ENCODE data around the gene PHF14. TPM values are rescaled to one million over a fixed set of nuclear protein-coding genes. Genes with fewer than 3 reads are reported as not detected.

Gene PHF14
- total RNA-seq, 2 donors from 2014 or later, result 13.0 to 14.3 TPM

DNA sequence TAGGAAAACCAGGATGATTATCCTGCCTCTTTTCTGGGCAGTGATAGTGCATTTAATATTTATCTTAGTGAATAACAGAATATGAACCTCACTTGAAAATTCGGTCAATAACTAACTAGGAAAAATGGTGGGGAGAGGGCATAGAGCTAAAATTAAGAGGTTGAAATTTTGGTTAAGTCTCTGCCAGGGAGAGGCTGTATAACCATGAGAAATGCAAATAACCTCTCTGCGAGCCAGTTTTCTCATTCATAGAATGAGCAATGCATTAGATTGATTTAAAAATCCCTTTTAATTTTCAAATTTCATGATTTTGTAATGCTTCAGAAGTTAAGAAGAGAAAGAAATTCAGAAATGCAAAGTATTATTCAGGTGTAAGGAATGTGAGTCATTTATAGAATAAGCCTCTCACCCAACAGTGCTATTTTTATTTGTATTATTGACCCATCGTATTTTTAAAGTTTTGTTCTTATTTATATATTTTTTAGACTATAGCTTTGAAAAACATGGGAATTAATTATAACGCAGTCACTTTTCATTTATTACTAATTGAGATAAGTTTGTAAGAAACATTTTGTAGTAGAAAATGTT lies 104.7 kb downstream of the PHF14 start:
- no peak for DNase-seq (ENCODE audit: low spot score)
- Histone ChIP-seq H3K9me3 (no peaks in the 10 kb centered on the region), H3K27ac (no peak overlapping the region), H3K4me3 (no peak overlapping the region), H3K36me3 (no peaks in the 10 kb centered on the region), H3K4me1 (no peaks in the 10 kb centered on the region), H3K27me3 (no peaks in the 10 kb centered on the region)
- TF ChIP-seq, protein P1, sequence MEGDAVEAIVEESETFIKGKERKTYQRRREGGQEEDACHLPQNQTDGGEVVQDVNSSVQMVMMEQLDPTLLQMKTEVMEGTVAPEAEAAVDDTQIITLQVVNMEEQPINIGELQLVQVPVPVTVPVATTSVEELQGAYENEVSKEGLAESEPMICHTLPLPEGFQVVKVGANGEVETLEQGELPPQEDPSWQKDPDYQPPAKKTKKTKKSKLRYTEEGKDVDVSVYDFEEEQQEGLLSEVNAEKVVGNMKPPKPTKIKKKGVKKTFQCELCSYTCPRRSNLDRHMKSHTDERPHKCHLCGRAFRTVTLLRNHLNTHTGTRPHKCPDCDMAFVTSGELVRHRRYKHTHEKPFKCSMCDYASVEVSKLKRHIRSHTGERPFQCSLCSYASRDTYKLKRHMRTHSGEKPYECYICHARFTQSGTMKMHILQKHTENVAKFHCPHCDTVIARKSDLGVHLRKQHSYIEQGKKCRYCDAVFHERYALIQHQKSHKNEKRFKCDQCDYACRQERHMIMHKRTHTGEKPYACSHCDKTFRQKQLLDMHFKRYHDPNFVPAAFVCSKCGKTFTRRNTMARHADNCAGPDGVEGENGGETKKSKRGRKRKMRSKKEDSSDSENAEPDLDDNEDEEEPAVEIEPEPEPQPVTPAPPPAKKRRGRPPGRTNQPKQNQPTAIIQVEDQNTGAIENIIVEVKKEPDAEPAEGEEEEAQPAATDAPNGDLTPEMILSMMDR (IDR thresholded peaks at IDR 0.05), result no peak

DNA sequence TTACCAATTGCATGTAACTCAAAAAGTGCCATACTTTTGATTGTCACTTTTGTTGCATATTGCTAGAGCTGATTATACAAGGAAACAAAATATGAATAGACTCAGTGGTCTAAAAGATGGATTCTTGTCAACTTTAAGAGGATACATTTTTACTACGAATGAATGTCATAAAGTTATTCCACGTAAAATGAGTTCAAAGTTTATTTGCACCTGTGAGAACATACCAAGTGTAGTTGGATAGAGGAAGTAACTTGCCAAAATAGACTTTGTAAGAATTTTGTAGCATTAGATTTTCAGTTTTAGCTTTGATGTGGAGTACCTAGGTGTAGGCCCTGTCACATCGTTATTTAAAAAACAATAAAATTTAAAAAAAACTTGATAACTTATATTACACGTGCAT lies 106.2 kb downstream of the PHF14 start:
- no peaks in the 10 kb centered on the region for H3K9me3 ChIP-seq
- DNase-seq (ENCODE audit: low spot score), result no peak
- no peaks in the 10 kb centered on the region for H3K4me1 ChIP-seq
- H3K27ac ChIP-seq, result no peak overlapping the region
- H3K36me3 ChIP-seq, result no peaks in the 10 kb centered on the region
- H3K27me3 ChIP-seq, result no peaks in the 10 kb centered on the region
- TF ChIP-seq, protein P1 (IDR thresholded peaks at IDR 0.05), result no peak
- H3K4me3 ChIP-seq, result no peak overlapping the region

DNA sequence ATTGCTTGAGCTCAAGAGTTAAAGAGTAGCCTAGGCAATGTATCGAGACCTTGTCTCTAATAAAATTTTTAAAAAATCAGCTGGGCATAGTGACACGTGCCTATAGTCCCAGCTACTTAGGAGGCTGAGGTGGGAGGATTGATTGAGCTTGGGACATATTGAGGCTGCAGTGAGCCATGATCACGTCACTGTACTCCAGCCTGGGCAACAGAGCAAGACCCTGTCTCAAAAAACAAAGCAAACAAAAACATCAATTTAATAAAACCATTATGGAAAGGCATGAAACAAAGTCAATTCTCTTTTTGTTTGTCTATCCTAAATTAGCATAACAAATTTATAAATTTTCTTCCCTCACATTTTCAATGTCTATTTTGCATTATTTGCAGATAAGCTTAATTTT lies 108.4 kb downstream of the PHF14 start:
- Histone ChIP-seq H3K27ac (no peak overlapping the region), H3K4me1 (no peaks in the 10 kb centered on the region), H3K9me3 (no peaks in the 10 kb centered on the region), H3K4me3 (no peak overlapping the region), H3K36me3 (no peaks in the 10 kb centered on the region), H3K27me3 (no peaks in the 10 kb centered on the region)
- TF ChIP-seq, protein P1 (IDR thresholded peaks at IDR 0.05), result no peak
- no peak for DNase-seq (ENCODE audit: low spot score)

DNA sequence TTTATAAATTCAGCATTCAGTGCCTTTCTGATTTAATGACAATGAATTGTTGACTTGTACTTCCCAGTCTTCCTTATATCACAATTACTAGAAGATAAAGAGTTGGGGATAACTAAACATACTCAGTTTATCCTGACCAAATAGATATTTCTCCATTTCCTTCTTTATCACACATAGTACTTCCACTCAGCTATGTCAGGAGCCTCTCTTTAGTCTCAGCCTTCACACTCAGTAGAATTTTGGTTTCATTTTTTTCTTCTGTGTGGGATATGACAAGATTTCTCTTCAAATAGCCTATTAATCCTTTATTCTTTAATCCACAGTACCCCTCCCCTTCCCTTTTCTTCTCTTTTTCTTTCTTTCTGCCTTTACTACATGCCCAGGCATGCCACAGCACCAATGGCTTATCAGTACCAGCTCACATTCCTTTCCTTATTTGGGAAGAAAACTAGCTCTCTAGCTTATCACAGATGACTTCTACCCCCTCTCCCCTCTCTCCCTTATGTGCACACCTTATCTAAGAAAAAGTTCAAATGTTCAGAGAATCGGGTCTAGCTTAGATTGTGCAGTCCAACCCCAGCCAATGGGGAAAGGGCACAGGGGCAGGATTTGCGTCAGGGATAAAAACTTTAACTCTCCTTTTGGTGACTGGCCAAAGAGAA lies 109.0 kb downstream of the PHF14 start:
- H3K27ac ChIP-seq, result no peak overlapping the region
- no peak overlapping the region for H3K4me3 ChIP-seq
- no peaks in the 10 kb centered on the region for H3K27me3 ChIP-seq
- H3K36me3 ChIP-seq, result no peaks in the 10 kb centered on the region
- H3K9me3 ChIP-seq, result no peaks in the 10 kb centered on the region
- no peaks in the 10 kb centered on the region for H3K4me1 ChIP-seq
- TF ChIP-seq, protein P1 (IDR thresholded peaks at IDR 0.05), result no peak
- no peak for DNase-seq (ENCODE audit: low spot score)

DNA sequence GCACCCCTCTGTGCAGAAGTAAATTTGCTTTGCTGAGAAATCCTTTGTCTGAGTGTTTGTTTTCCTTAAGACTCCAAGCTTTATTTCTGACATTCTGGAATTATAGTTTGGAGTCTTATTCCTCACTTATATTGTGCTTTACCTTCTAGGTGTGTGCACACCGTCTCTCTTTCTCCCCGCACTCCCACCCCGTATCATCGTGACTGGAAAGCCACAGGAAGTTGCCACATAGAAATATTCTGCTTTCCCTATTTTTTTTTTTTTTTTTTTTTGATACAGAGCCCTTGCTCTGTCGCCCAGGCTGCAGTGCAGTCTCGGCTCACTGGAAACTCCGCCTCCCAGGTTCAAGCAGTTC lies 109.5 kb downstream of the PHF14 start:
- TF ChIP-seq, protein P1 (IDR thresholded peaks at IDR 0.05), result no peak
- H3K4me3 ChIP-seq, result no peak overlapping the region
- no peaks in the 10 kb centered on the region for H3K4me1 ChIP-seq
- H3K27me3 ChIP-seq, result no peaks in the 10 kb centered on the region
- H3K27ac ChIP-seq, result no peak overlapping the region
- H3K9me3 ChIP-seq, result no peaks in the 10 kb centered on the region
- no peak for DNase-seq (ENCODE audit: low spot score)
- H3K36me3 ChIP-seq, result no peaks in the 10 kb centered on the region

DNA sequence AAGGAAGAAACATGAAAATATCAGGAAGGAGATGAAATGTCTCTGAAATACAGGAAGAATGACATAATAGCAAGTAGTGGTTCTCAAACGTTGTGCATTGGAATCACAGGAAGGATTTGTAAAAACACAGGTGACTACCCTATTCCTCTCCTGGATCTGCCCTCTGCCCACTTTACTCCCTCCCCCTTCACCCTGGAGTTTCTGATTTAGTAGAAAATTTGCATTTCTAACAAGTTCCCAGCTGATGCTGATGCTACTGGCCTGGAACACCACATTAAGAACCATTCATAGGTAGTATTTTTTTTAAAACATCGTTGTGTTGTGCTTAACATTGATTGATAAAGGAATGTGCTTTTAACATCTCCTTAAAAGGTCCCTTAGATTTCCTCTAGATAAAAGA lies 130.9 kb downstream of the PHF14 start:
- TF ChIP-seq, protein P1 (IDR thresholded peaks at IDR 0.05), result no peak
- H3K36me3 ChIP-seq, result no peaks in the 10 kb centered on the region
- H3K4me1 ChIP-seq, result no peaks in the 10 kb centered on the region
- no peak overlapping the region for H3K27ac ChIP-seq
- H3K27me3 ChIP-seq, result no peaks in the 10 kb centered on the region
- DNase-seq (ENCODE audit: low spot score), result no peak
- no peak overlapping the region for H3K4me3 ChIP-seq
- no peaks in the 10 kb centered on the region for H3K9me3 ChIP-seq
